KG1 (cell line): ENCODE results near the gene HPSE.

Experiments used
- DNase-seq: peaks from one replicate; lab custom pipeline; 2025; lab: John Stamatoyannopoulos, UW

HPSE gene

DNA sequence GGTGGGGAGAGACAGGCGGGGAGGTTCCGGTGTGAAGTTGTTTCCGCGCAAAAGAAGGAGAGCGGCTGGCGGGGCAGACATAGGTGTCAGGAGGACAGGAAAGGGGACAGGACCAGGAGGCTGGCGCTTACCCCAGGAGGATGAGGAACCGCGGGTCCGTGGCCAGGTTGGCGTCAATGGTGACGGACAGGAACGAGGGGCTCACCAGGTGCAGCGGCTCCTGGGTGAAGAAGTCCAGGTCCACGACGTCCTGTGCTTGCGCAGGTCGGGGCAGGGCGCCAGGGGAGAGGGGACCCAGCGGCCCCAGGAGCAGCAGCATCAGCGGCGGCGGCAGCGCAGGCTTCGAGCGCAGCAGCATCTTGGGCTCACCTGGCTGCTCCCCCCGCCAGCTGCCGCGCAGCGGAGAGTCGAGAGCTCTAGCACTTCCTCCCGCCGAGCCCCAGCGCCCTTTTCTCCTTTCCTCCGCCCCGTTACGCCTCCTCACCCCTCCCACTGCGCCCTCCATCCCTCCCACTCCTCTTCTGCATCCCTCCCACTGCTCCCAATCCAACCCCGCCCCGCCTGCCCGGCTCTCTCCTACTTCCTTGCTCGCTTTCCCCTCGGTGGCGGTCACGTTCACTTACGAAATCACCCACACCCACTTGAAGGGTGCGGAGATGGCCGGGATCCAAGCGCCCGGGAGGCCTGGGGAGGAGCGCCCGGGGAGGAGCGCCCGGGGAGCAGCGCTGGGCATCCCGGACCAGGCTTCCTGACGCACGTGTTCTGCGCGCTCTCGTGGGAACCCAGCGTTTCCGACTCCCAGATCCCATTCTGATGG is at the start of gene HPSE:
TSS of gene HPSE (minus strand) at position 424 of the 817 bp plus-strand sequence. CDS start at position 358, 66 bp downstream.
- no peak for DNase-seq

GRCh38 chr4:83382850-83383249 is 48.2 kb upstream of the HPSE start:
- DNase-seq: no peak

DNA sequence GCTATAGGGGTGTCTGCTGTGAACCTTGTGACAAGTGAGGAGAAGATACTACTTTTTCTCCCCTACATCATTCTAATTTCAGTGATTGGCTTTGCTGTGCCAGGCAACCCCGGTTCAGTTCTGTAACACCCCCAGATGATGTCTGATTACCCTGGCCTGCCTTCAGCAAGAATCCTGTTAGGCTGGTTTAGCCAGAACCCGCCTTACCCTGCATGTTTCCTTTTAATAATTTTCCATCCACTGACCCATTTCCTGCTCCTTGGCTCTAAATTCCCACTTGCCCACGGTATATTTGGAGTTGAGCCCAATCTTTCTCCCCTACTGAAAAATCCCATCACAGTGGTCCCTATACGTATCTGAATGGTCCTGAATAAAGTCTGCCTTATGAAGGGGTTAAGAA is 46.5 kb upstream of the HPSE start:
- no peak for DNase-seq

- no peak for DNase-seq
Measured at GRCh38 chr4:83378419-83378818, 43.8 kb upstream of the HPSE start.

- no peak for DNase-seq
Measured at GRCh38 chr4:83372931-83373330, 38.3 kb upstream of the HPSE start.

DNA sequence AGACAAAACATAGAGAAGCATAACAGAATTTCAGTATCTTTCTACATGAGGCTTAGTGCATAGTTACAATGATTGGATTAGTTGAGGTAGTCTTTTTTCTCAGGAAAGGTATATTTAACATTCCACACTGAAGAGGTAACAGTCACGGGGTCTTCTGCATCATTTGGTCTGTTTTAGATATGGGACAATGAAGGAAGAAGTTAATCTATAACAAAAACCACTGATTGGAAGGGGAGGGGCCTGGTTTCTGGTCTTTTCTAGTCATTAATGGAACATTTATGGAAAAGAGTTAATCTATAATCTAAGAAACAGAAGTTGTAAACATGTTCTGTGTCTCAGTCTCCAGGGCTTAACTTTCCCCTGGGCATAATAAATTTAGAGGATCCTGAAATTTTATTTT is 37.3 kb upstream of the HPSE start:
- no peak for DNase-seq

- DNase-seq: no peak
Measured at GRCh38 chr4:83371235-83371634, 36.6 kb upstream of the HPSE start.

DNA sequence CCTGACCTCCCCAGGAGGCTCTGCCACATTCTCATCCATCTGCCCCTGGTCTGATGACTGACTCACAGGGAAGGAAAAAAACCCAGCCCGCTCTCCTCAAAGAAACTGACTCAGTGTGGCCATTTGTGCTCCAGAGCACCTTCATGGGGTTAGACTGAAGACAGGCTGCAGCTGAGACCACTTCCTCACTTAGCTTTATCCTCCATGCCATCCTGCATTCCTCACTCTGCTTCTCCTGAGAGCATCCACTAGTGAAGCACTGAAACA is 35.9 kb upstream of the HPSE start:
- no peak for DNase-seq

GRCh38 chr4:83369831-83370639 is 35.4 kb upstream of the HPSE start:
- no peak for DNase-seq

GRCh38 chr4:83364312-83364711 is 29.7 kb upstream of the HPSE start:
- no peak for DNase-seq

GRCh38 chr4:83362492-83363329 is 28.1 kb upstream of the HPSE start:
- peak; percentile 14 for DNase-seq

- DNase-seq: no peak
Measured at GRCh38 chr4:83361416-83362103, 26.9 kb upstream of the HPSE start.

DNA sequence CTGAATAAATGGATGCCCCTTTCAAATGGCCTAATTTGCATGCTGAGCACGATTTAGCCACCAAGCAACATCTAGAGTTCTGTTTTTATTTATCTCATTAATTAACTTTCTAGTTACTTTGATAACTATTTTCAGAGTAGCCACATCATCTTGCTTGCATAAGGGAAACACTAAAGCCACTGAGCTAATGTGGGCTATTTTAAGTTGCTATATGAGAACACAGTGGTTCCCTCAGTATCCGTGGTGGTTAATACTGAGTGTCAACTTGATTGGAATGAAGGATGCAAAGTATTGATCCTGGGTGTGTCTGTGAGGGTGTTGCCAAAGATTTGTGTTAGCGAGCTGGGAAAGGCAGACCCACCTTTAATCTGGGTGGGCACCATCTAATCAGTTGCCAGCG is 25.4 kb upstream of the HPSE start:
- DNase-seq: no peak

- no peak for DNase-seq
Measured at GRCh38 chr4:83358410-83358809, 23.8 kb upstream of the HPSE start.

- no peak for DNase-seq
Measured at GRCh38 chr4:83356899-83357661, 22.4 kb upstream of the HPSE start.

DNA sequence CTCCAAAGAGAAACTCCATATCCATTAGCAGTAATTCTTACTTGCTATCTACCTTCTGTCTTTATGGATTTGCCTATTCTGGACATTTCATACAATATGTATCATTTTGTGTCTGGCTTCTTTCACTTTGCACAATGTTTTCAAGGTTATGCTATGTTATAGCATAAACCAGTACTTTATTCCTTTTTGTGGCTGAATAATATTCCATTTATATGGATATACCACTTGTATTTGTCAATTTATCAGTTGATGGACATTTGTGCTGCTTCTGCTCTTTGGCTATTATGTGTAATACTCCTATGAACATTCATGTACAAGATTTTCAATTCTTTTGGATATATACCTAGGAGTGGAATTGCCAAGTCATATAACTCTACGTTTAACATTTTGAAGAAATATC is 18.9 kb upstream of the HPSE start:
- DNase-seq: no peak

DNA sequence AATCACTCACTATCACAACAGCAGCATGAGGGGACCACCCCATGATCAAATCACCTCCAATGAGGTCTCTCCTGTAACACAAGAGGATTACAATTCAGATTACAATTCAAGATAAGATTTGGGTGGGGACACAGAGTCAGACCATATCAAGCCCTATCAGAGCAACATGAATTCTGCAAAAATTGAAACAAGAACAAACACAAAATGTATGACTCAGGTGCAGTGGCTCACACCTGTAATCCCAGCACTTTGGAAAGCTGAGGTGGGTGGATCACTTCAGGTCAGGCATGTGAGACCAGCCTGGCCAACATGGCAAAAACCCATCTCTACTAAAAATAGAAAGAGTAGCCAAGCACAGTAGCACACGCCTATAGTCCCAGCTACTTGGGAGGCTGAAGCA is 13.4 kb upstream of the HPSE start:
- no peak for DNase-seq

- DNase-seq: no peak
Measured at GRCh38 chr4:83342476-83342875, 7.8 kb upstream of the HPSE start.

DNA sequence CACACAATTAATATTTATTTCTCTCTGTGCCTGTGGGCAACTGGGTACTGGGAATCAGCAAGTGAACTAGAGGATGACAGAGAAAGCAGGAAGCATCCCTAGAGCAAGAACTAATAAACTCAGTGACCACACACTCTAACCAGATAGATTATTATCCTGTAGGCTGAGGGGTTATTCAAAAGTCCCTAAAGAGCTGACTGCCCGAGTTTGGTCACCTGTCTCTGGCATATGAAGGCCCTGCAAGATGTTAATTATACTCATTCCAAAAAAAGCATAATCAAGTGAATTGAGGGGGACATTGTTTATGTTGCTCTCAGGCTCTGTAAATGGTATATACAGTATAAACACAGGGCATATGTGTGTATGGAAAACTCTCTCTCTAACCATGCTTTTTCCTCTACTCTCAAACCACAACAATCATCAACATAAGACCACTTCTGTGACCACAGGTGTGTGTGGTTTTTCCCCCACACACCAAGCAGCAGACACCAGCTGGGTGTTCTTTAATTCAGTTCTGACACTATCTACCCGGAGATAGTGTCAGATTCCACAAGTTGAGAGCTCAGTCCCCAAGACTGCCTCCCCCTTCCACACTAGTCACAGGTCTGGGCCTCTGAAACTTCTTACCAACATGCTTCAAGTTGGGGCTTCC is 6.2 kb upstream of the HPSE start:
- no peak for DNase-seq

DNA sequence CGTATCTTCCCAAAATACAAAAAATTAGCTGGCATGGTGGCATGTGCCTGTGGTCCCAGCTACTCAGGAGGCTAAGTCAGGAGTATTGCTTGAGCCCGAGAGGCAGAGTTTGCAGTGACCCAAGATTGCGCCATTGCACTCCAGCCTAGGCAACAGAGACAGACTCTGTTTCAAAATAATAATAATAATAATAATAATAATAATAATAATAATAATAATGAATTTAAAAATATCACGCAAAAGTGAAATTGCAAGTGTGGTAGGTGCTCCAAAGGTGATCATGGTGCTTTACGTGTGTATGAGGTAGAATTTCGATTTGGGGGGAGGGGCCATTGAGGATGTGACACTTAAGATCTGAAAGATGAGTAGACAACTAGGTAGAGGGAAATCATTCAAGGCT is 4.9 kb upstream of the HPSE start:
- DNase-seq: no peak

DNA sequence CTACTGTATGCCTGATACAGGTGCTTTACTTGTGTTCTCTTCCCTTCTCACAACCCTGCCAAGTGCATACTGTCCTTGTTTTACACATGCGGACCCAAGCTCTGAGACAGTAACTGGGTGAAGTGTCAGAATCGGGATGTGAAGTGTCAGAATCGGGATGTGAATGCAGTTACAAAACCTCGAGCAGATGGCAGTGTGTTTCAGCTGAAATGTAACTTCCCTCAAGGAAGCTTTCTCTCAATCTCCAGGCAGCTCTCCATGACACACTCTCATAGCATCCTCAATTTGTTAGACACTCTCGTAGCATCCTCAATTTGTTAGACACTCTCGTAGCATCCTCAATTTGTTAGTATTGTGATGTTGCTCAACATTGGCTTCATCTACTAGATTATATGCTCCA is 1.1 kb upstream of the HPSE start:
- DNase-seq: no peak
